ENCODE measurements around the gene ISM1. TPM values are rescaled to one million over a fixed set of nuclear protein-coding genes. Genes with fewer than 3 reads are reported as not detected.

ISM1 gene
- total RNA-seq, 4 donors from 2014 or later, result 0.55 to 0.64 TPM; not detected in 2

DNA sequence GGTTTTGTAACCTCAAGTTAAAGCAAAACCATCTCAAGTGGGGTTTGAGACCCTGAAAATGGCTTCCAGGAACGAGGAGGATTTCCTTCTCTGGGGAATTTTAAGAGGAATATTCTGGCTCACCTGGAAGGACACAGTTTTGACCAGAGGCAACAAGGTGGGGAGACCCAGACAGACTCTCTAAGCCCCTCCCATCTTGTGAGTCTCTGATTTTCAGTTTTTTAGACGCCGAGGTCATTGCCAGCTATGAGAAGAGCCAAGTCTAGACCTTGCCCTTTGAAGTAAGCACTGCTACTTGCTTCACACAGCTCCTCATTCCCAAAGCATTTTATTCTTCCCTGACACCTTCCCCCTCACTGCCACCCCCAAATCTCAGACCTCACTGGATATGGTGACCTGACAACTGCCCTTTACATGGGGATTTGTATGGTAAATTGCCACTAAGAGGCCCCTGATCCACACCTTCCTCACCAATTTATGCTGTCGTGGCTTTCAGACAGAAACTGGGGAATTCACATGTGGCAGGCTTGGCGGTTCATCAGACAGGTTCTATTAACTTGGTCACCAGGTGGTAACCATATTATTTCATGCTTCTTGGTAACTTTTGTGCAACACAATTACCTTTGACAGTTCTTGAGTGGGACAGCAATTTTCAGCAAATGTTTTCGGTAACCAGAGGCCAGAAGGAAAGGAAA is 116.2 kb downstream of the ISM1 start:
- Histone ChIP-seq H3K4me1 (peaks cover 0 to 14% (median 3%) of the 10 kb centered on the region in 4 donors), H3K27me3 (no peaks in the 10 kb centered on the region), H3K9me3 (no peaks in the 10 kb centered on the region), H3K4me3 (no peak overlapping the region), H3K27ac (no peak overlapping the region), H3K36me3 (no peaks in the 10 kb centered on the region)
- intact Hi-C loops (cut with DNase I; ENCODE audit: low total_unique reads) (no loop called here), in situ Hi-C loops (cut with MboI; ENCODE audit: low pct_ligation_motif_present in 1 of 4, low pct_unique_long_range_greater_than_20kb in 1 of 4, low sequenced_read_pairs in 3 of 4) (no loop called here)
- TF ChIP-seq EP300 (IDR thresholded peaks at IDR 0.05; ENCODE audit: low read depth) (no peak), POLR2AphosphoS5 (IDR thresholded peaks at IDR 0.05) (no peak), POLR2A (IDR thresholded peaks at IDR 0.05) (no peak)
- TF ChIP-seq, protein P1, sequence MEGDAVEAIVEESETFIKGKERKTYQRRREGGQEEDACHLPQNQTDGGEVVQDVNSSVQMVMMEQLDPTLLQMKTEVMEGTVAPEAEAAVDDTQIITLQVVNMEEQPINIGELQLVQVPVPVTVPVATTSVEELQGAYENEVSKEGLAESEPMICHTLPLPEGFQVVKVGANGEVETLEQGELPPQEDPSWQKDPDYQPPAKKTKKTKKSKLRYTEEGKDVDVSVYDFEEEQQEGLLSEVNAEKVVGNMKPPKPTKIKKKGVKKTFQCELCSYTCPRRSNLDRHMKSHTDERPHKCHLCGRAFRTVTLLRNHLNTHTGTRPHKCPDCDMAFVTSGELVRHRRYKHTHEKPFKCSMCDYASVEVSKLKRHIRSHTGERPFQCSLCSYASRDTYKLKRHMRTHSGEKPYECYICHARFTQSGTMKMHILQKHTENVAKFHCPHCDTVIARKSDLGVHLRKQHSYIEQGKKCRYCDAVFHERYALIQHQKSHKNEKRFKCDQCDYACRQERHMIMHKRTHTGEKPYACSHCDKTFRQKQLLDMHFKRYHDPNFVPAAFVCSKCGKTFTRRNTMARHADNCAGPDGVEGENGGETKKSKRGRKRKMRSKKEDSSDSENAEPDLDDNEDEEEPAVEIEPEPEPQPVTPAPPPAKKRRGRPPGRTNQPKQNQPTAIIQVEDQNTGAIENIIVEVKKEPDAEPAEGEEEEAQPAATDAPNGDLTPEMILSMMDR (IDR thresholded peaks at IDR 0.05), result no peak
- DNase-seq, result no peak
- 85 to 100% methylated on average over 1 to 6 of the region's 6 CpGs for WGBS, 2 donors (ENCODE audit: low coverage in 1 of 2)

DNA sequence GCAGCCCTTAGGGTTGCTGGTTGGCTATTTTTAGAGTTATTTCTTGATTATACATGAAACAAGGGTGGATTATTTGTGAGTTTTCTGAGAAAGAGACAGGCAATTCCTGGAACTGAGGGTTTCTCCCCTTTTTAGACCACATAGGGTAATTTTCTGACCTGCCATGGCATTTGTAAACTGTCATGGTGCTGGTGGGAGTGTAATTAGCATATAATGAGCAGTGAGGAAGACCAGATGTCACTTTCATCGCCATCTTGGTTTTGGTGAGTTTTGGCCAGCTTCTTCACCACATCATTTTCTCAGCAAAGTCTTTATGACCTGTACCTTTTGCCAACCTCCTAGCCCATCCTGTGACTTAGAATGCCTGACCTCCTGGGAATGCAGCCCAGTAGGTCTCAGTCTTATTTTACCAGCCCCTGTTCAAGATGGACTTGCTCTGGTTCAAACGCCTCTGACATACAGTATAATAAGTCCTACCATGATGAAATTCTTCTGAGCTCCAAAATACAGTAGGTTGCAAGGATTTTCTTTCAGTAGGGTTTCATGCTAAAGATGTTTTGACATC is 117.1 kb downstream of the ISM1 start:
- H3K4me1 ChIP-seq, result peaks cover 0 to 10% (median 3%) of the 10 kb centered on the region in 4 donors
- H3K36me3 ChIP-seq, result no peaks in the 10 kb centered on the region
- DNase-seq, result no peak
- H3K27ac ChIP-seq, result no peak overlapping the region
- no peak overlapping the region for H3K4me3 ChIP-seq
- H3K27me3 ChIP-seq, result no peaks in the 10 kb centered on the region
- 71 to 80% methylated on average over 2 of the region's 2 CpGs for WGBS, 2 donors (ENCODE audit: low coverage in 1 of 2)
- intact Hi-C loops (cut with DNase I; ENCODE audit: low total_unique reads) (no loop called here), in situ Hi-C loops (cut with MboI; ENCODE audit: low pct_ligation_motif_present in 1 of 4, low pct_unique_long_range_greater_than_20kb in 1 of 4, low sequenced_read_pairs in 3 of 4) (no loop called here)
- no peaks in the 10 kb centered on the region for H3K9me3 ChIP-seq
- TF ChIP-seq POLR2AphosphoS5 (IDR thresholded peaks at IDR 0.05), result no peak

DNA sequence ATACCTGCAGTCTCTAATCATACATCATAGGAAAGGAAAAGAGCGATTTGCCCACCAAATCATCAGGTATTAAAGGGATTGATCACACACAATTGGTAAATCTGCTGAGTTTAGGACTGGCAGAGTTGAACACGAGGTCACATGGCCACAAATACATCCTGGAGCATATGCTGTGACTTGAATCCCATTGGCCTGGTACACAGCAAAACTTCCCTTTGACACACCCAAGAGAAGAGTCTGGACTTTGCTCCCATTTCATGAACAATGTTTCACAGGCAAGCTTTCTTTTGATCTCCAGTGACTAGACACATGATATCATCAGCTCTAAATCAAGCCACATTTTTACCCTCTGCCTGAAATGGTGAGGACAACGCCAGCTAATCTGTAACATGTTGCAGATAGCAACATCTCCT is 117.9 kb downstream of the ISM1 start:
- Histone ChIP-seq H3K4me1 (peaks cover 0 to 6% (median under 1%) of the 10 kb centered on the region in 4 donors), H3K27ac (no peak overlapping the region), H3K4me3 (no peak overlapping the region), H3K36me3 (no peaks in the 10 kb centered on the region), H3K27me3 (no peaks in the 10 kb centered on the region), H3K9me3 (no peaks in the 10 kb centered on the region)
- in situ Hi-C loops (cut with MboI; ENCODE audit: low pct_ligation_motif_present in 1 of 4, low pct_unique_long_range_greater_than_20kb in 1 of 4, low sequenced_read_pairs in 3 of 4), result no loop called here
- intact Hi-C loops (cut with DNase I; ENCODE audit: low total_unique reads), result no loop called here
- WGBS, 2 donors (ENCODE audit: low coverage in 1 of 2), result 40 to 59% methylated on average over 1 to 3 of the region's 3 CpGs
- TF ChIP-seq POLR2AphosphoS5 (IDR thresholded peaks at IDR 0.05) (no peak), POLR2A (IDR thresholded peaks at IDR 0.05) (no peak), EP300 (IDR thresholded peaks at IDR 0.05; ENCODE audit: low read depth) (no peak)
- TF ChIP-seq, protein P1 (IDR thresholded peaks at IDR 0.05), result no peak
- no peak for DNase-seq

DNA sequence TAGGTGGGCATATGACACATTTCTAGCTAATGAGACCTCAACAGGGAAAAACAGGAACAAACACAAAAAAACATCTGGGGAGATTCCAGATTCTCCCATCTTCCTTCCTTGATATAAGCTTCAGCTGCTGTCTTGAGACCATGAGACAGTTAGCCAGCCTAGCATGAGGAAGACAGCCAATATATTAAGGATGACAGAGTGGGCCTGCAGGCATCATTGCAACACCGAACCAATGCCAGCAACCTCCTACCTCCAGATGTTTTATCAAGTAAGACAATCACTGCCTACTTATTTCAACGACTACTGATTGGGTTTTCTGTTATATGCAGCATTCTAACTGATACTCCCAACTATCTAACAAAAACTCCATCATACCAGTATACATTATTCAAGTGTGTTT is 119.0 kb downstream of the ISM1 start:
- Histone ChIP-seq H3K27ac (no peak overlapping the region), H3K4me3 (no peak overlapping the region), H3K27me3 (no peaks in the 10 kb centered on the region), H3K36me3 (no peaks in the 10 kb centered on the region), H3K4me1 (peaks cover 0 to 6% (median 0%) of the 10 kb centered on the region in 4 donors), H3K9me3 (no peaks in the 10 kb centered on the region)
- TF ChIP-seq EP300 (IDR thresholded peaks at IDR 0.05; ENCODE audit: low read depth) (no peak), POLR2AphosphoS5 (IDR thresholded peaks at IDR 0.05) (no peak), POLR2A (IDR thresholded peaks at IDR 0.05) (no peak)
- TF ChIP-seq, protein P1 (IDR thresholded peaks at IDR 0.05), result no peak
- WGBS, 2 donors (ENCODE audit: low coverage in 1 of 2), result 52 to 83% methylated on average over 1 to 2 of the region's 2 CpGs
- intact Hi-C loops (cut with DNase I; ENCODE audit: low total_unique reads) (no loop called here), in situ Hi-C loops (cut with MboI; ENCODE audit: low pct_ligation_motif_present in 1 of 4, low pct_unique_long_range_greater_than_20kb in 1 of 4, low sequenced_read_pairs in 3 of 4) (no loop called here)
- DNase-seq, result no peak

Measured in transverse colon (tissue), 4 donors.